ENCODE results near the gene RBM22.
"Not testable (repeated sequence)": the region's sequence is repeated elsewhere in the genome, so short reads cannot be mapped to it uniquely, and the experiment has no call there.

RBM22 gene

DNA sequence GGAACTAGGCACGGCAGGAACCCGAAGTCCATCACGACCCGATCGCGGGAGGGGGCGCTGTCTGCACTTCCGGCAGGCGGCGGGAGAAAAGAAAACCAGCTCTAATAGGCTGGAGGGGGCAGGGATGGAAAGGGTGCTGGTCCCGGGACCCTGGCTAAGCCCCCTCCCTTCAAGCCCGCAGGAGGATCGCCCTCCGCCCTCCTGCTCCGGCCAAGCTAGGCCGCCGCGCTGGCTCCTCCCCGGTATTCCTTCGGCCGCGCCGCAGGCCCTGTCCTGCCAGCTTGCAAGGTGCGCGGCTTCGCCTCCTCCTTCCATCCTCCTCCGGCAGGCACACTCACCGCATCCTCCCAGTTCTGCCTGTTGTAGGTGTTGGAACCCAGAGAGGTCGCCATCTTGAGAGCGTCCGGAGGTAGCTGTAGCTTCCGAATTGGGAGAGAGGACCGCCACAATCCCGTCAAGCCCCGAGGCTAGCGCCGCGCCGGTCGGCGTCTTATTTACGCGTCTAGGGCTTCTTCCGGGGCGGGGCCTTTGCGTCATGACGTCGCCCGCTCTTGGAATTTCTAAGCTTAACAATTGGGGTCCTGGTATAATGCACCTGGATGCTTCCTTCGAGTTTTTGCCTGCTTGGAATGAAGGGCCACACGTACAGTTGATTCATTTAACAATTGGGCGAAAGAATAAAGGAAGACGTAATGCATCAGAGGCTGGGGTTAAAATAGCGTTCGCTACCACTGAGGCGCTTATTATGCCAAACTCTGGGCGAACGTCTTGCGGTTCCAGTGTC lies at the start of gene RBM22:
TSS of gene RBM22 (minus strand) at position 469 of the 784 bp plus-strand sequence. CDS start at position 392, 77 bp downstream.
- DNase-seq = peak; percentile 92

DNA sequence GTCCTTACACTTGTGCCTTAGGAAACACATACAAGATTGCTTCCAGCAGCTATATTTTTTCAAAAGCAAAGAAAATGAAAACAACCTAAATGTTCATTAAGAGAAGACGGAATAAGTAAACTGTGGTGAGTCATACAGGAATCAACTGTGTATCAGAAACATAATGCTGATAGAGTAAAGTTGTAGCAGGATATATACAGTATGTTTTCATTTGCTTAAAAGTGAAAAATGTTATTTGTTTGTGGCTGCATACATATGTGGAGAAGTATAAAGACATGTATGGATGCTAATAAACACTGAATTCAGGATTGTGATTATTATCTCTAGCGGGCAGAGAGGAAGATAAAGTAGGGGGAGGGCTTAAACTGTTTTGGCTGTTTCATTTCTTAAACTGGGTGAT lies 49.6 kb upstream of the RBM22 start:
- DNase-seq = no peak

DNA sequence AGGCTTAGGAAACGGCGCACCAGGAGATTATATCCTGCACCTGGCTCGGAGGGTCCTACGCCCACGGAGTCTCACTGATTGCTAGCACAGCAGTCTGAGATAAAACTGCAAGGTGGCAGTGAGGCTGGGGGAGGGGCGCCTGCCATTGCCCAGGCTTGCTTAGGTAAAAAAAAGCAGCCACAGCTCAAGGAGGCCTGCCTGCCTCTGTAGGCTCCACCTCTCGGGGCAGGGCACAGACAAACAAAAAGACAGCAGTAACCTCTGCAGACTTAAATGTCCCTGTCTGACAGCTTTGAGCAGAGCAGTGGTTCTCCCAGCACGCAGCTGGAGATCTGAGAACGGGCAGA lies 42.3 kb upstream of the RBM22 start:
- DNase-seq = not testable (repeated sequence)

DNA sequence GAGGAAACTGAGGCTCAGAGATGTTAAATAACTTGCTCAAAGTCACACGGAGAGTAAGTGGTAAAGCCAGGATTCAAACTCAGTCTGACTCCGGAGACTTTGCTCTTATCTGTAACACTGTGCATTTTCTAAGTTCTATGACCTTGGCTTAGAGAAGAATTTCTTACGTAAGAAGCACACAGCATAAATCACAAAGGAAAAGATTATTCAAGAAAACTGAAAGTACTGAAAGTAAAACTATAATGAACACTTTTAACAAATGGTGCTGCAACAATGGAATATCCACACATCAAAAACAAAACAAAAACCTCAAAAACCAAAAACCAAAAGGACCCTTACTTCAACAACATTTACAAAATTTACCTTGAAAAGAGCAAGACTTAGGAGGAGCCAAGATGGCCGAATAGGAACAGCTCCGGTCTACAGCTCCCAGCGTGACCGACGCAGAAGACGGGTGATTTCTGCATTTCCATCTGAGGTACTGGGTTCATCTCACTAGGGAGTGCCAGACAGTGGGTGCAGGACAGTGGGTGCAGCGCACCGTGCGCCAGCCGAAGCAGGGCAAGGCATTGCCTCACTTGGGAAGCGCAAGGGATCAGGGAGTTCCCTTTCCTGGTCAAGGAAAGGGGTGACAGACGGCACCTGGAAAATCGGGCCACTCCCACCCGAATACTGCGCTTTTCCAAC lies 41.7 kb upstream of the RBM22 start:
- DNase-seq = not testable (repeated sequence)

DNA sequence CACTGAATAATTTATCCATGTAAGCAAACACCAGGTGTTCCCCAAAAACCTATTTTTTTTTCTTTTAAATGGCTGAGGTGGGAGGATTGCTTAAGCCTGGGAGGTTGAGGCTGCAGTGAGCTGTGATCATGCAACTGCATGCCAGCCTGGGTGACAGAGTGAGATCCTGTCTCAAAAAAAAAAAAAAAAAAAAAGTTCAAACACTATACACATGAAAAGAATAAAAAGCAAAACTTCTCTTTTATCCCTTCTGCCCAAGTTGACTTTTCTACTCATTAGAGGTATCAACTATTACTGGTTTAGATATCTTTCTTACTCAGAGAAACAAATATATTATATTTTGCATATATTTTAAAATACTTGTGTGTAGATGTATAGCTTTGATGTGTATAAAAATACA lies 40.1 kb upstream of the RBM22 start:
- no peak for DNase-seq

DNA sequence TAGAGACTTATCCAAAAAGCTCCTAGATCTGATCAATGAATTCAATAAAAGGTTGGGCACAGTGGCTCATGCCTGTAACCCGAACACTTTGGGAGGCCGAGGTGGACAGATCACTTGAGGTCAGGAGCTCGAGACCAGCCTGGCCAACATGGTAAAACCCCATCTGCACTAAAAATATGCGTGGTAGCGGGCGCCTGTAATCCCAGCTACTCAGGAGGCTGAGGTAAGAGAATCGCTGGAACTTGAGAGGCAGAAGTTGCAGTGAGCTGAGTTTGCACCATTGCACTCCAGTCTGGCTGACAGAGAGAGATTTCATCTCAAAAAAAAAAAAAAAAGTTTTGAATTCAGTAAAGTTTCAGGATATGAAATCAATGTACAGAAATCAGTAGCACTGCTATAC lies 38.0 kb upstream of the RBM22 start:
- DNase-seq = no peak

DNA sequence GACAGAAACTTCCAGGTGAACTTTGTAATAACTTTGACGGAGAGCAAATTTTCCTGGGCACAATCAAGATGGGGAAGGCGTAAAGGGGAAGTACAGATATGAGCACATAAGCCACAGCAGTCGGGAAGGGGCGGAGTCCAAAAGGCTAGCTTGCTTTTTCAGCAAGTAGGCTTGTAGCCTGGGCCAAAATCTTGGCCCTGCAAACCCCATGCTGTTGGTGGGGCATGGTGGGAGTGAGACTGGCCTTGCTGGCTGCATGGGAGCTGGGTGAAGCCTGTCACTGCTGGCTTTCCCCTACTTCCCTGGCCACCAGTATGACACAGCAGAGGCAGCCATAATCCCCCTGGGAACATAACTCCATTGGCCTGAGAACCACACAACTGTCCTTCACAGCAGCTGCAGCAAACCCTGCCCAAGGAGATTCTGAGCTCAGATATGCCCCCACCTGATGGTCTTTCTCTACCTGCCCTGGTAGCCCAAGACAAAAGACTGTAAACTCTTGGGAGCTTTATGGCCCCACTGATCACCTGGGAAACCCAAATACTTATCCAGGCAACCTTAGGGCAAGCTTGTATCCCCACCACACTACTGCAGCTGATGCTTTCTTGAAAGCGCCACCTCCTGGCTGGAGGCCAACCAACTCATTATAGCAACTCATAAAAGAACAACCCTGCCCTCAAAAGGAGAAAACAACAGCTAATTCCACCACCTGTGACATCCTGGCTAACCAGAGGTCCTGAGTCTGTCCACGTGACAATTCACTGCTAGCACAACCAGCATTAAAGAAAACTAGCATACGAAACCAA lies 33.9 kb upstream of the RBM22 start:
- no peak for DNase-seq

DNA sequence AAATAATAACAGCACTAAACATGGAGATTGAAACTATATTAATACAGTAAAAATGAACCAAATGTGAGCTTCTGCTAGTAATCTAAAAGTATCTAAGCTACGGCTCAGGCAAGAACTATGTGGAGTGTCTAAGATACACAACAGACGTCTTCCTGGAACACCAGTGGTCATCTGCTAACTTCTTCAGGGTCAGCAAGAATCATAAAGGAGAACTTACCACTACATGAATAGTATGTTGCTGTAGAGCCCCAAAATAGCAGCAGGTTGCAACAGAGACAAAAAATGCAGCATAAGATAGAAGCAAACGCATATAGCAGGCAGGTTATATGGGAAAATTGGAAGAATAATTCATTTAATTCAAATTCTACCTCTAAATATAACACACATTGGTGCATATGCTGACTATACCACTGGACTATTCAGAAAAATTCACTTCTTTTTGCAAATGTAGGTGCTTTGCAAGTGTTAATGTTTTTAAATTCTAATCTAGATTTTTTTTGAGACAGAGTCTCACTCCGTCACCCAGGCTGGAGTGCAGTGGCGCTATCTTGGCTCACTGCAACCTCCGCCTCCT lies 30.9 kb upstream of the RBM22 start:
- no peak for DNase-seq

DNA sequence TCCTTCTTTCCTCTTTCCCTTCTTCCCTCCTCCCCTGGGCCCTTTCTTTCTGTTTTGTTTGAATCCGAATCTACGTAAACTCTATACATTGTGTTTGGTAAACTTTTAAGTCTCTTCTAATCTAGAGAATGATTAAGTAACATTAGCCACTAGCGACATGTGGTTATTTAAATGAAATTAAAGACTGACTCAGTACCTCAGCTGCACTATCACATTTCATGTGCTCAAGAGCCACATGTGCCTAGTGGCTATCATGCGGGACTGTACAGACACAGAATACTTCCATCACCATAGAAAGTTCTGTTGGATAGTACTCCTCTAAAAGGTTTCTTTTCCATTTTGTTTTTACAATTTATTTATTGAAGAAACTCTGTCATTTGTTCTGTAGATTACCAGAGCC lies 29.0 kb upstream of the RBM22 start:
- no peak for DNase-seq

DNA sequence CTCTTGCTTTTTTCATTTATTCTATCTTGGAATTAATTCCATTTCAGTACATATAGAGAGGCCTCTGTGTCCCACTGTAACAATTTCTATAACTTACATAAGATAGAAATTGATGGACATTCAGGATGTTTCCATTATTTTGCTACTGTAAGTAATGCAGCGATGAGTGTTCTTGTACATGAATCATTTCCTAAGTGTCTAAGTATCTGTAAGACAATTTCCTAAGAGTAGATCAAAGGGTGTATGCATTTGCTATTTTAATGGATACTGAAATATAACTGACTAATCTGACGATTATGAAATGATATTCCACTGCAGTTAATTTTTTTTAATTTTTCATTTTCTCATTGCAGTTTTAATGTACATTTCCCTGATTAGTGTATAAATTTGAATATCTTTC lies 23.0 kb upstream of the RBM22 start:
- DNase-seq = no peak

DNA sequence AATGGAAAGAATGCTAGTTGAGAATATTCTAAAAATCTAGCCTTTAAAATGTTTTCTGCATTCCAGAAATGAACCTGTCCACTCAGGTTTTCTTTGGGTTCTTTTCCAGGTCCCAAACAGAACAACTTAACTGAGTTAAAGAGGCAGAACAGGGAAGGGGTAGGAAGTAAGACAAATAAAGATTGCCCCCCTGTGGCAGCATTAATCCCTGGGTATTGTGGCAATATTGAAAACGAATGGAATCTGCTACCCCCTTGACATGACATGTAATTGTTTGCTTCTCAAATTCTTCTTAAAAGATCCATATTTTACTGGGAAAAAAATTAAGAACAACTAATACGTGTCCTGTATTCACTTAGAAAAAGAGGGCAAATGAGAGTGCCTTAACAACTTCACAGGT lies 9.3 kb upstream of the RBM22 start:
- no peak for DNase-seq

DNA sequence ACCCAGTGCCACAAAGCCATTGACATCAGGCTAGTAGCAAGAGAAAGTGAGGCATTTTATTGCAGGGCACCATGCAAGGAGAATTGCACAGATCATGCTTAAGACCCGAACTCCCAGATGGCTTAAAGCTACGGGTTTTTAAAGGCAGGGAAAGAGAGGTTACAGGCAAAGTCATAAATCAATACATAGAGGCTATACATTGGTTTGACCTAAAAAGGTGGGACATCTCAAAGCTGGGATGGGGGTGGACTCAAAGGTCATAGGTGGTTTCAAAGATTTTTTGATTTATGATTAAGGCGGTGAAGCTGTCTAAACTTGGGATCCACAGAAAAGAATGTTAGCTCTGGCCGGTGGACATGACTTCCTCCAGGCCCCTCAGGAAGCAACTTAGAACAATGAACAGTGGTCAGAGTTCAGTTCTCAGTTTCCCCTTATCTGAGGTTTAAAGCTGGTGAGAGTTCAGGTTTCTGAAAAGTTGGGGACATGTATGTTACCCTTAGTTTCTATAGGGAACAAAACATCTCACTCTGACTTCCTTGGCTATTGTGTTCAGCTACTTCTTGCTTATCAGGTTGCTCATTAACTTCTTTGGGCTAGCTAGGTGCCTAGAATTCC lies 6.0 kb upstream of the RBM22 start:
- DNase-seq = no peak

DNA sequence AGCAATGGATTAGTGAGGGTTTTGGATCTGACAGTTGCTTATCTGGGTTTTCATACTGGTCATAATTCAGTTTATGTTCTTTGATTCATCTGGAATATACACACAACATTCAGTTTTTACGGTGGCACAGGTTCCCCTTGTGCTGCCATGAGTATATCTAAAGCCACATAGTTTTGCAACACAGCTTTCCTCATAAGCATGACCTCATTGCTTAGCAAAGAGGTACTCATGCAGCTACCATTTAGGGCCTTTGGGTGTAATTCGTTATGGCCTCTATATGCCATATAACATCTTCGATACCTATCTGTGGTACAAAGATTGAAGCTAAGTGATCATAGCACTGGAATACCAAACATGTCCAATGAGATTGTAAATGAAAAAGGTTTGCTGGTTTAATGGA lies 2.9 kb upstream of the RBM22 start:
- DNase-seq = no peak

DNA sequence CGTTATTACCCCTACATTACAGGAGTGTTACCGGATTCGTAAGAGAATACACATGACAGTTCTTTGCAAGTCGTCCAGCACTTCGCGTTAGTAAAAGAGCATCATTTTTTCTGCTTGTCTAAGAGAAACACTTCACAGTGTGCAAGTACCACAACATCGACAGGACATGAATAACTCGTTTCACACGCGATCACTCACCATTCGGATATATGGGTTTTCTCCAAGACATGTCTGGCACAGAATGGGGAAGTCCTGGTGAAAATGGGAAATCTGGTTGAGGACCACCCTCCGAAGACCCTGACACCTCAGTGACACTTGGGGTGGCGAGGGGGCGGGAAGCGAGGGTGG lies 642 bp downstream of the RBM22 start:
- DNase-seq = no peak

DNA sequence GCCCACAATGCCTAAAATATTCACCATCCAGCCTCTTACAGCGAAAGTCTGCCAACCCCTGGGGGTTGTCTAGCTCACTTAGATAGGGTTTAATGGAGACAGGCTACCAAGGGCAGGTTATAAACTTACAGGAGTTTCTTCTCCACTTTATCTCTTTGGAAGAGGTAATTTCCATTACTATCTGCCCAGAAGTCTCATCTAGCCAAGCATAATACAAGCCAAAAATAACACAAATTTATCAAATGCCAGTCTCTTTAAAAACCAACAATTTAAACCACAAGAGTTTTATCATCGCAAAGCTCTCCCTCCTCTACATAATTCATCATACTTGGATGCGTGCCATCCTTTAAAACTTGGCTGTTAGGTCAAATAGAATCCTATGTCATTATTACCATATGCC lies 6.2 kb downstream of the RBM22 start:
- no peak for DNase-seq

DNA sequence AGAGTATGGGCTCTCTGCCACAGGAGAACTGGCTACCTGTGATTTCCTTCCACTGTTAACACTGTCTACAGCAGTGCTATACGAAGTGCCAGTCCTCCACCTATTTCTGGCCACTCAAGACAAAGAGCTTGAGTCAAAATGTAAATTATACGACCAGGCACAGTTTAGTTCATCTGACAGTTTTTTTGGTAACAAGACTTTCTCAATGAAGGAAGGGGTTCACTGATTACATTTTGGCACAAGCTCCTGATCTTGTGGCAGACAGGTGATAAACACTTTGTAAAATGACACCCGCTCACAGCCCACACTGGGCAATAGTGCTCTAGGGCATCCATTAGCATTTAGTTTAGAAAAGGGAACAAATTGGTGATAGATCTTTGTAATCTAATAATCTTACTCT lies 8.6 kb downstream of the RBM22 start:
- DNase-seq = no peak

DNA sequence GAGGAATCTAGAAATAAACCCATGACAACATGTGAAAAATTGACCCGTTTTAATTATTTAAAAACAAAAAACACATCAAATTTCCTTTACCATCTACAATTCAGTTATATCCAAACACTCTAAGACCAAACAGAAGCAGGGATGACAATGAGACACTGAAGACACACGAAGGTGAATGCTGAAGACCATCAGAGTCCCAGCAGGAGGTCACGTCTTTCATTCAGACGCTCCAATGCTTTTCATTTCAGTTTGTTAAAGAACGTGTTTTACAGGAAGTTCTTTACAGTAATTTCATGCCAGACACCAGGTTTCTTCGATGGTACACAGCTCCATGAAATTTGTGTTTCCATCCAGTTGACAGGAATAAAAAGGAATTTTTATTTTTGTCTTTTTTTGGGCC lies 10.1 kb downstream of the RBM22 start:
- DNase-seq = no peak

DNA sequence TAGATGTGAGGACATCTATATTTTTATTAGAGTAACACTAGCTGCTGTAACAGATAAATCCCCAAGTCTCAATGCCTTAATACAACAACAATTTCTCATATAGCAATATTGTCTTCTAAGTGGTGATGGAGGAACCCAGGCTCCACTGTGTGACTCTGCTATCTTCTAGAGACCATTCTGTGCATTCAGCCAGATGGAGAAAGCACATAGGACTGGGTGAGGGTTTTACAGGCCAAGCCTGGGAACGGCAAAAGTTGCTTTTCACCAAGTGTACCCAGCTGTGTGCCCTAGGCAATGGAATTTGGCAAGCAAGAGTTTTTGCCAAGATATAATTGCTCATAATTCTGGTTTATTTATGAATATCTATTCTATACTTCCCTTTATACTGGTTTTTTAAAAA lies 11.7 kb downstream of the RBM22 start:
- DNase-seq = no peak

DNA sequence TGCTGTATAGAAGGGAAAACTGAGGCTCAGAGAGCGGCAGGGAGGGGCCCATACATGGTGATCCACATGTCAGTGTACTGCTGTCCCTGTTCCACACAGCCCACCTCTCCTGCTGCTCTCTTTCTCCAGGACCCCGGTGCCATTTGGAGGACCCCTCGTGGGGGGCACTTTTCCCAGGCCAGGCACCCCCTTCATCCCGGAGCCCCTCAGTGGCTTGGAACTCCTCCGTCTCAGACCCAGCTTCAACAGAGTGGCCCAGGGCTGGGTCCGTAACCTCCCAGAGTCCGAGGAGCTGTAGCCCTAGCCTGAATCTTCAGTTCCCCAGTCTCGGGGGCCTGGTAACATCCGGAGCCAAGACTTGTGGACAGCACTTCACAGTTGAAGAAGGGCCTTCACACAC lies 24.3 kb downstream of the RBM22 start:
- DNase-seq = no peak

DNA sequence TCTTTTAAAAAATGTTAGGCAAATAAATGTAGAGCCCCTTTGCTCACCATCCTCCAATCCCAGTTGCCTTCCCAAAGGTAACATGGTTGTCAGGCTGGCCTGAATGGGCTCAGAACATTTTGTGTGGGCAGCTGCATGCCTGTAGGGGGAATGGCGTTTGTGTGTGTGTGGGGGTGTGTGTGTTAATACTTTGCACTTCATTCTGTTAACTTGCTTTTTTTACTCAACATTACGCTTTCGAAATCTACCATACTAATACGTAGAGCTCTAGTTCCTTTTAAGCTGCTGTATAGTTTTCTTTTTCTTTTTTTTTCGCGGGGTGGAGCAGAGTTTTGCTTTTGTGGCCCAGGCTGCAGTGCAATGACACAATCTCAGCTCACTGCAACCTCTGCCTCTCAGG lies 25.8 kb downstream of the RBM22 start:
- DNase-seq = no peak

DNA sequence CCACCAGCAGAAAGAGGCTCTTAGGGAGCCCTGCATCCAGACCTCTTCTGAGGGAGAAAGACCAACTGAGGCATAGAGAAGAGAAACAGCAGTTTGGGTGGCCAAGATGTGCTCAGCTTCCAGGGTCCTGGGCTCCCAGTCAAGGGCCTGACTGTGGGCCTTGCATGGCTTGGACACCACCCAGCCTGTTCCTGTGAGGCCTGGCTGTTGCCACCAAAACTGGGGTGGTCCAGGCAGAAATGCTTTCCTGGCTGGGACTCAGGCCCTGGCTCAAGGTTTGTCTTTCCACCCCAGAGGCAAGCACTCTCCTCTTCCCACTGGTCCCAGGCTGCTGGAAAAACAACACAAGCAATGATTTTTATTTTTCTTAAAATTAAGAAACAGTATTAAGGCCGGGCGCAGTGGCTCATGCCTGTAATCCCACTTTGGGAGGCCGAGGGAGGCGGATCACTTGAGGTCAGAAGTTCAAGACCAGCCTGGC lies 26.5 kb downstream of the RBM22 start:
- no peak for DNase-seq

DNA sequence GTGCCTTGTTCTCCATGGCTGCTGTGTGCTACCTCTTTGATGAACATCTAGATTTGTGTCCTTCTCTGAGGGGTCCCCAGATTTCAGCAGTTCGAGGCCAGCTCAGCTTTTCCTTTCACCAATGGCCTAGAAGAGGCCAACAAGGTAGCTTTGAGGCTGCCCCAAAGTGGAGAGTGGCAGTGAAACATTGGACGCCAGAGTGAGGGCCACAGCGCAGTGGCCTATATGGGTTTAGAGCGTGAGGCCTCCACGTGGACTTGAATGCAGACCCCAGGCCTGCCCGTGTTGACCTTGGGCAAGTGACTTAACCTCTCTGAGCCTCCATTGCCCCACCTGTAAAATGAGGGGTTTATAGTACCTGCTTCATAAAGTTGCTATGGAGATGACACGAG lies 28.0 kb downstream of the RBM22 start:
- no peak for DNase-seq

DNA sequence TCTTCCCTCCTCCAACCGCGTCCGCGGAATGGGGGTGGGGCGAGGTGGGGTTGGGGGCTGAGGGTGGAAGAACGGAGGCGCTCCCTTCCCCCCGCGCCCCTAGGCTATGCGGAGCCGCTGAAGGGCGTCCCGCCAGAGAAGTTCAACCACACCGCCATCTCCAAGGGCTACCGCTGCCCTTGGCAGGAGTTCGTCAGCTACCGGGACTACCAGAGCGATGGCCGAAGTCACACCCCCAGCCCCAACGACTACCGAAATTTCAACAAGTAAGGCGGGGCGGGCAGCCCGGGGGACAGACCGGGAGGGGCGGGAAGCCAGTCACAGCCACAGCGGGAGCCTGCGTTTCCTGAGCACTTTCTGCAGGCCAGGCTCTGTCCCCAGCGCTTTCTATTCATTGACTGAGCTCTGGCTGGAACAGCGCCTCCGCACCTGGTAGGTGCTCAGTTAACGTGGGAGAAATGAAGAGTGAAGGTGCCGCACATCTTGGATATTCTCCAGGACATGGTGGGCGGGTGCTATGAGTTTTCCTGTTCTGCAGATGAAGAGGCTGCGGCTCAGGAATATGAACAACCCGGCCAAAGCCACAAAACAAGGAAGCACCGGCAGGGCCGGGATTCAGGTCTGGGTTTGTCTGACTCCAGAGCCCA lies 28.5 kb downstream of the RBM22 start:
- peak; percentile 55 for DNase-seq
